SKM-1 treated with dmso at 0.1 percent for 144 hours (cell line): ENCODE results near the gene USO1.
A peak's percentile ranks its signal among the peaks of the same experiment; 100 is the strongest.

Experiments used
- DNase-seq: peaks from one replicate; lab custom pipeline; 2025; ENCODE audit not compliant: unreplicated experiment; lab: John Stamatoyannopoulos, UW

The USO1 gene

GRCh38 chr4:75834772-75835154 lies 110.4 kb downstream of the USO1 start:
- DNase-seq = no peak

GRCh38 chr4:75841641-75842520 lies 117.5 kb downstream of the USO1 start:
- DNase-seq = no peak

- DNase-seq = no peak
Observed at GRCh38 chr4:75843596-75843995, 119.2 kb downstream of the USO1 start.

DNA sequence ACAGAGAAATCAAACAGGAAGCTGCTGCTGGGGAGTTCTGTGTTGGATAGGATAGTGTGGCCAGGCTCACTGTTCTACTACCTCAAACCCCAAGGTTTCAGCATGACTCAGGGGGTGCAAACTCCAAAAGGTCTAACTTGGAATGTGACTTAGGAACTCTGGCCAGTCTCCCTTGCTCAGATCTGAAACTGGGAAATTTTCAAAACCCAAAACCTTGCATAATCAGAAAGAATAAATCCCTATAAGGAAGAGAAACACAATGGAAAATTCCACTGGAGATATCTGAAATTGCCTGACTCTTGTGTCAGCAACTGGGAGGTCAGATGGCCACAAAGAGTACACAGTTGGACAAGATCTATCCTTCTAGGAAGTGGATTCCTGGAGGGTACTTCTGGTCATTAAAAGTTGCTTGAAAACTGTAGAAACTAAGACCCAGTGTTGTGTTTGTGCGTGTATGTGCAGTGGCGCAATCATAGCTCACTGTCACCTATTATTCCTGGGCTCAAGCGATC lies 119.8 kb downstream of the USO1 start:
- no peak for DNase-seq

GRCh38 chr4:75845992-75846391 lies 121.6 kb downstream of the USO1 start:
- no peak for DNase-seq

GRCh38 chr4:75848171-75848760 lies 123.9 kb downstream of the USO1 start:
- DNase-seq = peak; percentile 84

DNA sequence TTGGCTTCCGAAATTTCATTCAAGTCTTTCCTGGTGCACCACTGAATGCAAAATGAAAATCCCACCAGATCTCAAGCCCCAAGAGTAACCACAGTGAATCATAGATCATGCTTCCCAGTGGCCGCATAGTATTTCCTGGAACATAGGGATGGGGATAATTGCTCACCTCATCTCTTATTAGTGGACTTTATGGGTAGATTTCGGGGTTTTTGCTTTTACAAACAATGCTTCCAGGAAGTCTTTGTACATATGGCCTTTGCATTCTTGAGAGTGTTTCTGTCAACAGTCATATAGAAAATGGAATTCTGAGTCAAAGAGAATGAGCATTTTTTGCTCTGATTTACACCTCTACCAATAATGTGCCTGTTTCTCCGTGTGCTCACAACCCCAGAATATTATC lies 124.5 kb downstream of the USO1 start:
- DNase-seq = no peak

GRCh38 chr4:75849461-75849860 lies 125.1 kb downstream of the USO1 start:
- peak; percentile 85 for DNase-seq

- no peak for DNase-seq
Observed at GRCh38 chr4:75858721-75859120, 134.3 kb downstream of the USO1 start.

DNA sequence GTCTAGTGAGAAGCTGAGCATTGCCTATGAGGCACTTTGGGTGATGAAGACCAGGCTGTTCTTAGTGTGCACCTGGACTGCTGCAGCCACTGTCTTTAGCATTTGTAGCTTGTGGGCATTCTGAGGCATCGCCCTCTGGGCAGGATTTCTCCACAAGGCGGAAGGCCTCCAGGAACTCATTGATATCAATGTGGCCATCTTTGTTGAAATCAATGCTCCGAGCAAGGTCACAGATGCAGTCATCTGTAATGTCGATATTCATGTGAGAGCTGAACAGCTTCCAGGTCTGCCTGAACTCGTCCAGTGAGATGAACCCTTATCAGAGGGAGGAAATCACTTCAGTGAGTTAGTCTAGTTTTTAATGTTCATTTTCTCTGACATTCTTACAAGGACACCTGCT lies 136.2 kb downstream of the USO1 start:
- DNase-seq = no peak
